NB4 (cell line): Measurements from ENCODE around the gene TSPY4.
"Not testable (repeated sequence)": the region's sequence is repeated elsewhere in the genome, so short reads cannot be mapped to it uniquely, and the experiment has no call there.

ENCODE experiments used
- CTCF ChIP-seq: IDR thresholded peaks from one replicate; pipeline ENCODE4 v1.5.1; 2012; ENCODE audit warnings: low read depth, low read length
- MAX ChIP-seq: IDR thresholded peaks from 2 replicates; pipeline ENCODE4 v1.6.1; 2011; ENCODE audit warnings: low read depth, low read length
- POLR2A ChIP-seq: IDR thresholded peaks from 2 replicates; pipeline ENCODE4 v1.6.1; 2011; ENCODE audit warnings: mild to moderate bottlenecking; ENCODE audit not compliant: insufficient read length; ENCODE audit errors: extremely low read depth

GRCh38 chrY:9337164-9337563 is at the start of gene TSPY4:
- not testable (repeated sequence) for TF ChIP-seq CTCF, MAX, POLR2A
